ENCODE measurements around the gene ATP8B3.

ATP8B3 gene

GRCh38 chr19:1752009-1752756 is 59.9 kb downstream of the ATP8B3 start:
- TF ChIP-seq FOXP2 (optimal IDR thresholded peaks at IDR 0.05; ENCODE audit: borderline replicate concordance, extremely low read depth, extremely low read length, insufficient read depth), result no peak
- no peak for TF ChIP-seq SIN3A (IDR thresholded peaks at IDR 0.05; ENCODE audit: borderline replicate concordance, insufficient read depth, low read length)
- no peak for TF ChIP-seq TAF1 (IDR thresholded peaks at IDR 0.05; ENCODE audit: borderline replicate concordance, insufficient read depth, low read length)

- TF ChIP-seq REST (IDR thresholded peaks at IDR 0.05; ENCODE audit: insufficient read depth in 1 of 2, low read depth in 2 of 2, low read length in 2 of 2) (no peak), TAF1 (IDR thresholded peaks at IDR 0.05; ENCODE audit: borderline replicate concordance, insufficient read depth, low read length) (no peak), SIN3A (IDR thresholded peaks at IDR 0.05; ENCODE audit: borderline replicate concordance, insufficient read depth, low read length) (no peak), POLR2AphosphoS5 (IDR thresholded peaks at IDR 0.05; ENCODE audit: low read depth, low read length) (no peak), FOXP2 (optimal IDR thresholded peaks at IDR 0.05; ENCODE audit: borderline replicate concordance, extremely low read depth, extremely low read length, insufficient read depth) (no peak)
Measured at GRCh38 chr19:1751367-1752008, 60.6 kb downstream of the ATP8B3 start.

GRCh38 chr19:1750343-1751021 is 61.6 kb downstream of the ATP8B3 start:
- TF ChIP-seq FOXP2 (optimal IDR thresholded peaks at IDR 0.05; ENCODE audit: borderline replicate concordance, extremely low read depth, extremely low read length, insufficient read depth) (no peak), POLR2AphosphoS5 (IDR thresholded peaks at IDR 0.05; ENCODE audit: low read depth, low read length) (no peak)

GRCh38 chr19:1749373-1750342 is 62.4 kb downstream of the ATP8B3 start:
- no peak for TF ChIP-seq POLR2AphosphoS5 (IDR thresholded peaks at IDR 0.05; ENCODE audit: low read depth, low read length)
- no peak for TF ChIP-seq TAF1 (IDR thresholded peaks at IDR 0.05; ENCODE audit: borderline replicate concordance, insufficient read depth, low read length)
- TF ChIP-seq FOXP2 (optimal IDR thresholded peaks at IDR 0.05; ENCODE audit: borderline replicate concordance, extremely low read depth, extremely low read length, insufficient read depth), result no peak
- TF ChIP-seq SIN3A (IDR thresholded peaks at IDR 0.05; ENCODE audit: borderline replicate concordance, insufficient read depth, low read length), result no peak
- no peak for TF ChIP-seq REST (IDR thresholded peaks at IDR 0.05; ENCODE audit: insufficient read depth in 1 of 2, low read depth in 2 of 2, low read length in 2 of 2)

GRCh38 chr19:1748873-1749341 is 63.2 kb downstream of the ATP8B3 start:
- no peak for TF ChIP-seq REST (IDR thresholded peaks at IDR 0.05; ENCODE audit: insufficient read depth in 1 of 2, low read depth in 2 of 2, low read length in 2 of 2)
- TF ChIP-seq TAF1 (IDR thresholded peaks at IDR 0.05; ENCODE audit: borderline replicate concordance, insufficient read depth, low read length), result no peak
- no peak for TF ChIP-seq SIN3A (IDR thresholded peaks at IDR 0.05; ENCODE audit: borderline replicate concordance, insufficient read depth, low read length)
- TF ChIP-seq POLR2AphosphoS5 (IDR thresholded peaks at IDR 0.05; ENCODE audit: low read depth, low read length), result no peak
- TF ChIP-seq FOXP2 (optimal IDR thresholded peaks at IDR 0.05; ENCODE audit: borderline replicate concordance, extremely low read depth, extremely low read length, insufficient read depth), result no peak
